Measurements from ENCODE around the gene TSC22D1. TPM values are rescaled to one million over a fixed set of nuclear protein-coding genes. Genes with fewer than 3 reads are reported as not detected.

The TSC22D1 gene
- polyA plus RNA-seq, 3 donors from 2014 or later: 11.5 to 13.3 (median 12.1) TPM

- Mint-ChIP-seq H3K4me1 (no peaks in the 10 kb centered on the region), H3K27ac (no peak overlapping the region), H3K4me3 (no peak overlapping the region), H3K27me3 (ENCODE audit: low read depth in 3 of 3) (peaks cover 0 to 3% (median 2%) of the 10 kb centered on the region in 3 donors), H3K9me3 (no peaks in the 10 kb centered on the region), H3K36me3 (peaks cover 0 to 18% (median 10%) of the 10 kb centered on the region in 3 donors)
- no peak for DNase-seq
These were observed 187.0 kb downstream of the TSC22D1 start for GRCh38 chr13:44389060-44389666.

- Mint-ChIP-seq H3K36me3 (peaks cover 0 to 22% (median 10%) of the 10 kb centered on the region in 3 donors), H3K4me1 (no peaks in the 10 kb centered on the region), H3K9me3 (no peaks in the 10 kb centered on the region), H3K27me3 (ENCODE audit: low read depth in 3 of 3) (peaks cover 0 to 3% (median 2%) of the 10 kb centered on the region in 3 donors), H3K27ac (no peak overlapping the region), H3K4me3 (no peak overlapping the region)
- DNase-seq: no peak
These were observed 187.6 kb downstream of the TSC22D1 start for GRCh38 chr13:44388427-44389059.

- no peaks in the 10 kb centered on the region for H3K9me3 Mint-ChIP-seq
- DNase-seq: no peak
- no peak overlapping the region for H3K27ac Mint-ChIP-seq
- no peaks in the 10 kb centered on the region for H3K4me1 Mint-ChIP-seq
- no peak overlapping the region for H3K4me3 Mint-ChIP-seq
- H3K27me3 Mint-ChIP-seq (ENCODE audit: low read depth in 3 of 3): peaks cover 0 to 3% (median 1%) of the 10 kb centered on the region in 3 donors
- peaks cover 0 to 21% (median 6%) of the 10 kb centered on the region in 3 donors for H3K36me3 Mint-ChIP-seq
These were observed 189.1 kb downstream of the TSC22D1 start for GRCh38 chr13:44386913-44387556.

GRCh38 chr13:44385847-44386246 lies 190.3 kb downstream of the TSC22D1 start:
- H3K4me3 Mint-ChIP-seq: no peak overlapping the region
- no peak overlapping the region for H3K27ac Mint-ChIP-seq
- no peak for DNase-seq
- no peaks in the 10 kb centered on the region for H3K4me1 Mint-ChIP-seq
- peaks cover 0 to 2% (median 1%) of the 10 kb centered on the region in 3 donors for H3K27me3 Mint-ChIP-seq (ENCODE audit: low read depth in 3 of 3)
- peaks cover 0 to 25% (median 9%) of the 10 kb centered on the region in 3 donors for H3K36me3 Mint-ChIP-seq
- no peaks in the 10 kb centered on the region for H3K9me3 Mint-ChIP-seq

GRCh38 chr13:44385401-44385800 lies 190.7 kb downstream of the TSC22D1 start:
- H3K4me1 Mint-ChIP-seq: no peaks in the 10 kb centered on the region
- H3K36me3 Mint-ChIP-seq: peaks cover 0 to 23% (median 9%) of the 10 kb centered on the region in 3 donors
- no peaks in the 10 kb centered on the region for H3K9me3 Mint-ChIP-seq
- H3K27ac Mint-ChIP-seq: no peak overlapping the region
- no peak for DNase-seq
- H3K4me3 Mint-ChIP-seq: no peak overlapping the region
- H3K27me3 Mint-ChIP-seq (ENCODE audit: low read depth in 3 of 3): peaks cover 0 to 2% (median 0%) of the 10 kb centered on the region in 3 donors

- no peaks in the 10 kb centered on the region for H3K4me1 Mint-ChIP-seq
These were observed 191.4 kb downstream of the TSC22D1 start for GRCh38 chr13:44384778-44385177.

GRCh38 chr13:44383945-44384344 lies 192.2 kb downstream of the TSC22D1 start:
- peaks cover 0 to 2% (median 0%) of the 10 kb centered on the region in 3 donors for H3K27me3 Mint-ChIP-seq (ENCODE audit: low read depth in 3 of 3)
- no peak overlapping the region for H3K4me3 Mint-ChIP-seq
- no peak for DNase-seq
- no peak overlapping the region for H3K27ac Mint-ChIP-seq
- no peaks in the 10 kb centered on the region for H3K9me3 Mint-ChIP-seq
- H3K36me3 Mint-ChIP-seq: peaks cover 0 to 23% (median 9%) of the 10 kb centered on the region in 3 donors
- H3K4me1 Mint-ChIP-seq: no peaks in the 10 kb centered on the region

More at GRCh38 chr13:44384778-44385177, 191.4 kb downstream of the TSC22D1 start:
- peaks cover 0 to 23% (median 9%) of the 10 kb centered on the region in 3 donors for H3K36me3 Mint-ChIP-seq
- H3K27ac Mint-ChIP-seq: no peak overlapping the region
- H3K9me3 Mint-ChIP-seq: no peaks in the 10 kb centered on the region
- peaks cover 0 to 2% (median 0%) of the 10 kb centered on the region in 3 donors for H3K27me3 Mint-ChIP-seq (ENCODE audit: low read depth in 3 of 3)
- no peak overlapping the region for H3K4me3 Mint-ChIP-seq
- no peak for DNase-seq

- H3K9me3 Mint-ChIP-seq: no peaks in the 10 kb centered on the region
- H3K27me3 Mint-ChIP-seq (ENCODE audit: low read depth in 3 of 3): no peaks in the 10 kb centered on the region
- H3K27ac Mint-ChIP-seq: no peak overlapping the region
- H3K4me3 Mint-ChIP-seq: no peak overlapping the region
- no peaks in the 10 kb centered on the region for H3K4me1 Mint-ChIP-seq
- peaks cover 0 to 23% (median 9%) of the 10 kb centered on the region in 3 donors for H3K36me3 Mint-ChIP-seq
- no peak for DNase-seq
These were observed 193.4 kb downstream of the TSC22D1 start for GRCh38 chr13:44382635-44383145.

Other genes with a start within 250 kb of the TSC22D1 start
- 1 to 10 TPM; 3.9 to 8.1 (median 4.3) TPM for gene SERP2, start 202.5 kb downstream of the TSC22D1 start, polyA plus RNA-seq

Data from immature natural killer cell (primary cell).